Measurements from ENCODE around the gene ENAH.
"Not testable (repeated sequence)": the region's sequence is repeated elsewhere in the genome, so short reads cannot be mapped to it uniquely, and the experiment has no call there.

GRCh38 chr1:225510740-225511139 lies 142.2 kb downstream of the ENAH start:
- not testable (repeated sequence) for TF ChIP-seq CTCF (IDR thresholded peaks at IDR 0.05; ENCODE audit: insufficient read depth, low read depth, low read length); EZH2 (IDR thresholded peaks at IDR 0.05; ENCODE audit: insufficient read depth, low read length)
